GM19099 (cell line): Measurements from ENCODE around the gene OR2J3.

ENCODE experiments used
- POLR2A ChIP-seq: IDR thresholded peaks from 3 replicates; pipeline ENCODE4 v1.6.1; 2011; ENCODE audit warnings: low read depth; ENCODE audit not compliant: insufficient read length; ENCODE audit errors: extremely low read depth

OR2J3 gene

DNA sequence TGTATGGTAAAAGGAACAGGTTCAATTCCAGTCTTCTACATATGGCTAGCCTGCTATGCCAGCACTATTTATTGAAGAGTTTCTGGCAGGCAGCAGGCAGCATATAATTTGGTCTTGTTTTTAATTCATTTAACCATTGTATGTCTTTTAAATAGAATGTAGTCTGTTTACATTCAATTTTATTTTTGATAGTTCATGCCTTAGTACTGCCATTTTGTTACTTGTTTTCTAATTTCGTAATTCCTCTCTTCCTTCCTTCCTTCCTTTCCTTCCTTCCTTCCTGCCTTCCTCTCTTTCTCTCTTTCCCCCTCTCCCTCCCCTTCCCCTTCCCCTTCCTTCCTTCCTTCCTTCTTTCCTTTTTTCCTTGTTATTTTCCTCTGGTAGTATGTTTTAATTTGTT is 45.2 kb downstream of the OR2J3 start:
- TF ChIP-seq POLR2A: no peak
